ENCODE measurements around the gene COL4A3. TPM values are rescaled to one million over a fixed set of nuclear protein-coding genes. Genes with fewer than 3 reads are reported as not detected.
"Not testable (repeated sequence)": the region's sequence is repeated elsewhere in the genome, so short reads cannot be mapped to it uniquely, and the experiment has no call there.

Gene COL4A3
- total RNA-seq, 2 experiments from 2014 or later, result not detected

- CTCF ChIA-PET, result no interaction called here
- POLR2A ChIA-PET, result no interaction called here
Measured at GRCh38 chr2:227153758-227154486, 10.5 kb upstream of the COL4A3 start.

DNA sequence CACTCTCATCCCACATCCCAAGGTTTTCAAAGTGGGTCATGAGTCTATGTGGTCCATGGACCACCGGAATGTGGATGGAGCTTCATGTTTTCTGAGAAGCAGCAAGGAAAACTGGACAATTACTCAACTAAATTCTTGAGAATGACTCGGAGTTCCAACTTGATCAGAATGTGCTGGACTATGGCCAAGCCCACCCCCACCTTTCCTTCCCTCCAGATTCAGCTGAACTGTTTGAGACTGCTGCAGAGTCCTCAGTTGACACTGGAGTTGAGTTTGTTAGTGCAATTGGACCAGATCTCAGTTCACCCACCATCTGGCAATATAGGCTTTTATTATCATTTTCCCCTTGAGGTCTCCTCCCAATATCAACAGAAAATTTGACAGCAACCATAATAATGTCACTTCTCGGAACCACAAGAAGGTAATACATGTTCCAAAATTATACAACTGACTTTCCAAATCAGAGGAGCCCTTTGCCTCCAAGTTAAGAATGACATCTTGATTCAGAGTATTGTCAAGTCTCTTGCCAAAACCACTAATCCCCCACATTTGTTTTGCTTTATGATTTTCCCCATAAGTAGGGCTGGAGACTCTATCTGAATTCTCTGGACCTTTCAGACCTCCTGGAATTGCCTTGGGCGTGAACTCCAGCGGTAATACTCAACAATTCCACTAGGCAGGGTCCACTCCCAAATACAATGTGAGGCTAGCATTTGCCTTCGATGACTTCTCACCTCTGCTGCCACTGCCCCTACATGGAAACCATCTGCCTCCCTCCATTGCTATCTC is 9.2 kb upstream of the COL4A3 start:
- CTCF ChIA-PET, result no interaction called here

DNA sequence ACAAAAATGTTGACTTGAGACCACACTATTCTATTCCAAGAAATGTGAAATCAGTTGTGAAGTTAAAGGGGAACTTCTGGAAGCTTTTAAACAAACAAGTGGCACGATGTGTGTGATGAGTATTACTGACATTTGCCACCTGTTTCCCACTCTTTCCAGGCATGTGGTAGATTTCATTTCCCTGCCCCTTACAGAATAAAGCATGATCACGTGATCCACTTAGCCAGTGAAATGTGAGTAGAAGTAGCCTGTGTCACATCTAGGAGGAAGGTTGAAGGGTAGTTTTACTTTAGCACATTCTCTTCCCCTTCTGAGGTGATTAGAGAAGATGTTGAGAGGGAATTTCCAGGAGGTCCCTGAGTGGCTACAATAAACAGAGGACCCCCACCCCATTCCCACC is 4.3 kb upstream of the COL4A3 start:
- POLR2A ChIA-PET, result no interaction called here
- CTCF ChIA-PET, result no interaction called here

More for the DNA sequence above, 9.2 kb upstream of the COL4A3 start:
- POLR2A ChIA-PET, result no interaction called here

GRCh38 chr2:227161947-227162346 is 2.5 kb upstream of the COL4A3 start:
- POLR2A ChIA-PET, result no interaction called here
- CTCF ChIA-PET, result no interaction called here

- ChIA-PET POLR2A (no interaction called here), CTCF (no interaction called here)
Measured at GRCh38 chr2:227163485-227163997, 883 bp upstream of the COL4A3 start.

- ChIA-PET CTCF (no interaction called here), POLR2A (no interaction called here)
Measured at GRCh38 chr2:227164763-227165291, 403 bp downstream of the COL4A3 start.

GRCh38 chr2:227171779-227172178 is 7.4 kb downstream of the COL4A3 start:
- CTCF ChIA-PET, POLR2A ChIA-PET: not testable (repeated sequence)

DNA sequence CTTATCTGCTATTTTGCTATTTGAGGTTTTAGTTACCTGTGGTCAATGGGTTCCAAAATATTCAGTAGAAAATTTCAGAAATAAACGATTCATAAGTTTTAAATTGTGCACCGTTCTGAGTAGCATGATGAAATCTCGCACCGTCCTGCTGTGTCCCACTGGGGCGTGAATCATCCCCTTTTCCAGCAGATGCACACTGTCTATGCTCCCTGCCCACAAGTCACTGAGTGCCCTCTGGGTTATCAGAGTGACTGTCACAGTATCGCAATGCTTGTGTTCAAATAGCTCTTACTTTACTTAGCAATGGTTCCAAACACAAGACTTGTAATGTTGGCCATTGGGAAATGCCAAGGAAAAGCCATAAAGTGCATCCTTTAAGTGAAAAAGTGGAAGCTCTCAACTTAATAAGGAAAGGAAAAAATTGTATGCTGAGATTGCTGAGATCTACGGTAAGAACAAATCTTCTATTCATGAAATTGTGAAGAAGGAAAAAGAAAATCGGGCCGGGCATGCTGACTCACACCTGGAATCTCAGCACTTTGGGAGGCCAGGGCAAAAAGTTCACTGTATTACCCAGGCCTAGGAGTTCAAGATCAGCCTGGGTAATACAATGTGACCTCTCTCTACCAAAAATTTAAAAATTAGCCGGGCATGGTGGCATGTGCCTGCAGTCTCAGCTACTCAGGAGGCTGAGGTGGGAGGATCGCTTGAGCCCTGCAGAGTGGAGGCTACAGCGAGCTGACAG is 13.3 kb downstream of the COL4A3 start:
- ChIA-PET CTCF (interaction anchor here (0.6 kb wide), 1 partner anchor 63 kb away, joined by 3 read pairs; no protein-coding TSS in a partner anchor), POLR2A (no interaction called here)

DNA sequence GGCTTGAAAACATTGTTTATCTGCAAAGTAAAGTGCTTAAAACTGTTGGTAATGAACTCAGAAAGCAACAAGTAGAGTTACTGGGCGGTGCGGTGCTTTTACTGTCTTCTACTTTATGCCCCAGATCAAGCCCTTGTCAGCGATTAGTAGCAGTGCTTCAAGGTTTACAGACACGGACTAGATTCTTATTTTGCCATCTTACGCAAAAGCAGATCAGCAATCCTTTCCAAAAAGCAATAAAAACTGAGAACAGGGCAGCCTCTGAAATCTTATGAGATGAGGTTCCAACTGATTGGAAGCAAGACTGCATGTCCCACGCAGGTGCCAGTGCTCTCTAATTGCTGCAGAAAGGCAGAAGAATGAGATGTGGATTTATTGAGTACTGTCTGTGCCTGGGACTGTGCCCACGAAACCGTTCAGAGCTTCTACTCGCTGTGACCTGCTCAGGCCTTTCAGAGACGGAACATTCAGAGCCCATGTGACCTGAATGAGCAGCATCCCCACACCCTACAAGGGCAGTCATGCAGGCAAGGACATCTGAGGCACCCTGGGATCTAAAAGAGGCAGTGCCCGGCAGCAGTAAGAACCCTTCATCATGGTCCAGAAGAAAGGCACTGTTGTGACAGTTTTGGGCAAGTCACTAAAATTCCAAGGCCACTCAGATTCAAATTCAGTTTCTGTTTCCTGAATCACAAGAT is 15.7 kb downstream of the COL4A3 start:
- CTCF ChIA-PET, result interaction anchor here (0.5 kb wide), 1 partner anchor 302 kb away, joined by 3 read pairs; no protein-coding TSS in a partner anchor
- POLR2A ChIA-PET, result no interaction called here

- ChIA-PET CTCF (interaction anchor here (0.5 kb wide), 1 partner anchor 301 kb away, joined by 3 read pairs; no protein-coding TSS in a partner anchor), POLR2A (no interaction called here)
Measured at GRCh38 chr2:227180770-227181169, 16.3 kb downstream of the COL4A3 start.

- POLR2A ChIA-PET, result no interaction called here
- CTCF ChIA-PET, result no interaction called here
Measured at GRCh38 chr2:227182765-227183164, 18.3 kb downstream of the COL4A3 start.

GRCh38 chr2:227183657-227184367 is 19.4 kb downstream of the COL4A3 start:
- CTCF ChIA-PET, result no interaction called here
- POLR2A ChIA-PET, result no interaction called here

DNA sequence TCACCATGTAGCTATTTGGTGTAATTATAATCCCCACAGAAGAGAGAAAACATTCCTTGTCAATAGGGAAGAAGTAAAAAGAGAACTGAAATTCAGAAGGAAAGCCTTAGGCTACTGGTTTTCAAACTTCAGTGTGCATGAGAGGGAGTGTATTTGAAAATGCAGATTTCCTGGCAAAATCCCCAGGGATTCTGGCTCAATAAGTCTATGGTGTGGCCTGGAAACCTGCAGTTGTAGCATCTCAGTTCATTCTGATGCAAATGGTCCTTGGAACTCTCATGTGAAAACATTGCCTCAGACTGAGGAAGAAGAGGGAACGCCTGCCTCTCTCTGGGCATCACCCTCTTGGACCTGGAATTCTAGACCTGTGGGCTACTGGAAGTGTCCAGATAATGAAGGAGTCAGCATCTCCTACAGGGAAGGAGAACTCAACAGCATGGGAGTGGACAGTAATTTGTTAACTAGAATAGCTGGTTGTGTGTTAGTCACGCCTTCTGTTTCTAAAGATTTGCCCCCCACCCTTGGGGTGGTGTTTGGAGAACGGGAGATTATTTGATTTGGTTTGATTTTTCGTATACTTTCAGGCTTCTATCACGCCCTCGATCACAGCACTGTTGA is 21.3 kb downstream of the COL4A3 start:
- ChIA-PET POLR2A (no interaction called here), CTCF (no interaction called here)

- POLR2A ChIA-PET, result no interaction called here
- CTCF ChIA-PET, result no interaction called here
Measured at GRCh38 chr2:227186751-227187150, 22.3 kb downstream of the COL4A3 start.

DNA sequence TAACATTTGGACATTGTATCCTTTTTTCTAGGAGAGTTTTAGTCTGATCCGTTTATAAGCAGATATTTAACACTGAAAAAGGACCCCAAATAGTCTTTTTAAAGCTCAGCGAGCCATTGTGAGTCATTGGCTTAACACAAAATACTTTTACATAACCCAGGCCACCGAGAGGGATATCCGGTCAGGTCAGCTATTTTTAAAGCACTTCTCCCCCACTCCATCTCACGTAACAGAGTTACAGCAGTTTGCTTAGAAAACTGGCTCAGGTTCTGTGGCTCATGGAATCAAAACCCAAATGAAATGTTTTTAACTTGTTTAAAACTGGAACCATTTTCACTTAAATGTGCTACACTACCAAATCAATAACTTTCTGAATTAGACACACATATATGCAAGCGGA is 23.9 kb downstream of the COL4A3 start:
- POLR2A ChIA-PET, result no interaction called here

GRCh38 chr2:227191367-227191766 is 26.9 kb downstream of the COL4A3 start:
- CTCF ChIA-PET, result no interaction called here

More for the DNA sequence above, 23.9 kb downstream of the COL4A3 start:
- CTCF ChIA-PET, result no interaction called here

DNA sequence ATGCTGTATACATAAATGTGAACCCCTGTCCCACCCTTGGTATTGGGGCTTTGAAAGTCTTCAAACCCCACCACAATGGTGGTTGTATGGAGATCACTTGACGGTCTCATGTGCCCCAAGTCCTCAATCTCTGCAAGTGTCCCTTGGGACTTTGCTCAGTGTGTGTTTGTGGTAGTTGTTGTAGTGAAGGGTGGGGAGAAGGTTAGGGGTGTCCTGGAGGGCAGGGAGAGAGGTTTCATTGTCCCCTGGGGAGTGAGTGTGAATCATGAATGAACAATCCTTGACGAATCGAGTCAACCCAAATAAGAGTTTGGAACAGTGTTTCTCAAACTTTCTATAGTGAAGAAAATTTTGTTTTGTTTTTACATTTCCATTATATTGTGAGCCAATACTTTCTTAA is 28.1 kb downstream of the COL4A3 start:
- ChIA-PET CTCF (no interaction called here), POLR2A (no interaction called here)

More at GRCh38 chr2:227191367-227191766, 26.9 kb downstream of the COL4A3 start:
- POLR2A ChIA-PET, result no interaction called here

DNA sequence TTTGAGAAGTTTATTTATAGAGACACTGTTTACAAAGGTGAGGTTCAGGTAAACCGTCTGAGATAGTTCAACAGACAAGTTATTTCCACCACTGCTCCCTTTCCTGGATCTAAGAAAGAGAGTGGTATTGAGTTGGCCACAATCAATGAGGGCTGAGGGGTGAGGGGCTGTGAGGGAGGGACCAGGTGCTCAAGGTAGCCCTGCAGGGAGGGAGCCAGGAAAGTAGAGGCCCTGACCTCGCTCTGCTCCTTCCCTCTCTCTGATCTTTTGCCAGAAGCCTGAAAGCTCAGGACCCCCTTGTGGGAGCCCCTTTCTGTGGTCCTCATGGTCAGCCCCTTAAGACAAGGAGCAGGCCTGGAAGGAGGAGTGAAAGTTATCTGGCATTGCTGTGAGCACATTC is 29.8 kb downstream of the COL4A3 start:
- CTCF ChIA-PET, result no interaction called here

GRCh38 chr2:227198866-227199265 is 34.4 kb downstream of the COL4A3 start:
- ChIA-PET POLR2A (no interaction called here), CTCF (interaction anchor here (0.6 kb wide), 1 partner anchor 15 kb away, joined by 4 read pairs; no protein-coding TSS in a partner anchor)

More for the DNA sequence above, 29.8 kb downstream of the COL4A3 start:
- POLR2A ChIA-PET, result no interaction called here
